ENCODE results near the gene PIGQ. TPM values are rescaled to one million over a fixed set of nuclear protein-coding genes. Genes with fewer than 3 reads are reported as not detected.

The PIGQ gene
- total RNA-seq, 1 donor, result 29.1 TPM

- no peak for DNase-seq (ENCODE audit: low read depth)
- TF ChIP-seq CTCF (IDR thresholded peaks at IDR 0.05; ENCODE audit: insufficient read depth, low read length), result no peak
- H3K4me3 ChIP-seq (ENCODE audit: low read depth, low read length), result no peak overlapping the region
Observed at GRCh38 chr16:631808-632358, 62.1 kb downstream of the PIGQ start.

DNA sequence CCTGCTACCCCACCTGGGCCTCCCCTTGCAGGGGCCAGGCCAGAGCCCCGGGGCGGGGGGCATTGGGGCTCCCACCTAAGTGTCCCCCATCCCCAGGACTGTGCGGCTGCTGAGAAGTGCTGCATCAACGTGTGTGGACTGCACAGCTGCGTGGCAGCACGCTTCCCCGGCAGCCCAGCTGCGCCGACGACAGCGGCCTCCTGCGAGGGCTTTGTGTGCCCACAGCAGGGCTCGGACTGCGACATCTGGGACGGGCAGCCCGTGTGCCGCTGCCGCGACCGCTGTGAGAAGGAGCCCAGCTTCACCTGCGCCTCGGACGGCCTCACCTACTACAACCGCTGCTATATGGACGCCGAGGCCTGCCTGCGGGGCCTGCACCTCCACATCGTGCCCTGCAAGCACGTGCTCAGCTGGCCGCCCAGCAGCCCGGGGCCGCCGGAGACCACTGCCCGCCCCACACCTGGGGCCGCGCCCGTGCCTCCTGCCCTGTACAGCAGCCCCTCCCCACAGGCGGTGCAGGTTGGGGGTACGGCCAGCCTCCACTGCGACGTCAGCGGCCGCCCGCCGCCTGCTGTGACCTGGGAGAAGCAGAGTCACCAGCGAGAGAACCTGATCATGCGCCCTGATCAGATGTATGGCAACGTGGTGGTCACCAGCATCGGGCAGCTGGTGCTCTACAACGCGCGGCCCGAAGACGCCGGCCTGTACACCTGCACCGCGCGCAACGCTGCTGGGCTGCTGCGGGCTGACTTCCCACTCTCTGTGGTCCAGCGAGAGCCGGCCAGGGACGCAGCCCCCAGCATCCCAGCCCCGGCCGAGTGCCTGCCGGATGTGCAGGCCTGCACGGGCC is 62.9 kb downstream of the PIGQ start:
- TF ChIP-seq CTCF (IDR thresholded peaks at IDR 0.05; ENCODE audit: insufficient read depth, low read length), result no peak
- no peak for DNase-seq (ENCODE audit: low read depth)
- no peak overlapping the region for H3K4me3 ChIP-seq (ENCODE audit: low read depth, low read length)

DNA sequence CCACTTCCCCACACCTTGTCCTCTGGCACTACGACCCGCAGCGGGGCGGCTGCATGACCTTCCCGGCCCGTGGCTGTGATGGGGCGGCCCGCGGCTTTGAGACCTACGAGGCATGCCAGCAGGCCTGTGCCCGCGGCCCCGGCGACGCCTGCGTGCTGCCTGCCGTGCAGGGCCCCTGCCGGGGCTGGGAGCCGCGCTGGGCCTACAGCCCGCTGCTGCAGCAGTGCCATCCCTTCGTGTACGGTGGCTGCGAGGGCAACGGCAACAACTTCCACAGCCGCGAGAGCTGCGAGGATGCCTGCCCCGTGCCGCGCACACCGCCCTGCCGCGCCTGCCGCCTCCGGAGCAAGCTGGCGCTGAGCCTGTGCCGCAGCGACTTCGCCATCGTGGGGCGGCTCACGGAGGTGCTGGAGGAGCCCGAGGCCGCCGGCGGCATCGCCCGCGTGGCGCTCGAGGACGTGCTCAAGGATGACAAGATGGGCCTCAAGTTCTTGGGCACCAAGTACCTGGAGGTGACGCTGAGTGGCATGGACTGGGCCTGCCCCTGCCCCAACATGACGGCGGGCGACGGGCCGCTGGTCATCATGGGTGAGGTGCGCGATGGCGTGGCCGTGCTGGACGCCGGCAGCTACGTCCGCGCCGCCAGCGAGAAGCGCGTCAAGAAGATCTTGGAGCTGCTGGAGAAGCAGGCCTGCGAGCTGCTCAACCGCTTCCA is 63.7 kb downstream of the PIGQ start:
- no peak for DNase-seq (ENCODE audit: low read depth)
- no peak overlapping the region for H3K4me3 ChIP-seq (ENCODE audit: low read depth, low read length)
- no peak for TF ChIP-seq CTCF (IDR thresholded peaks at IDR 0.05; ENCODE audit: insufficient read depth, low read length)

Small RNA genes within 50 kb of the gene (small RNA-seq; reads per million reads assigned to genes)
- gene MIR3176 (not detected), gene MIR5587 (1.0 reads per million, percentile 34 among the genes with 10 or more reads in this experiment), gene Z98883.1 (not detected)

Other genes with a start within 250 kb of the PIGQ start
- 13.4 and 26.4 TPM in 2 replicates for gene AXIN1, start 217.2 kb upstream of the PIGQ start, total RNA-seq (ENCODE audit: low replicate concordance)
- gene MRPL28, start 199.4 kb upstream of the PIGQ start, total RNA-seq (ENCODE audit: low replicate concordance), result 49.3 and 83.6 TPM in 2 replicates
- 25.2 and 51.2 TPM in 2 replicates for gene PGAP6, start 188.0 kb upstream of the PIGQ start, total RNA-seq (ENCODE audit: low replicate concordance)
- gene NME4, start 172.8 kb upstream of the PIGQ start, total RNA-seq (ENCODE audit: low replicate concordance), result 35.8 and 75.8 TPM in 2 replicates
- 6.1 and 8.1 TPM in 2 replicates for gene DECR2, start 168.1 kb upstream of the PIGQ start, total RNA-seq (ENCODE audit: low replicate concordance)
- 14.7 and 24.4 TPM in 2 replicates for gene RAB11FIP3, start 144.3 kb upstream of the PIGQ start, total RNA-seq (ENCODE audit: low replicate concordance)
- 31.6 and 43.9 TPM in 2 replicates for gene CAPN15, start 42.3 kb upstream of the PIGQ start, total RNA-seq (ENCODE audit: low replicate concordance)
- not detected in 2 replicates for gene PRR35, start 9.6 kb upstream of the PIGQ start, total RNA-seq (ENCODE audit: low replicate concordance)
- gene NHLRC4, start 3.0 kb upstream of the PIGQ start, total RNA-seq (ENCODE audit: low replicate concordance), result 2.0 and 2.5 TPM in 2 replicates
- gene RAB40C, start 20.1 kb downstream of the PIGQ start, total RNA-seq (ENCODE audit: low replicate concordance), result 12.0 and 14.6 TPM in 2 replicates
- gene WFIKKN1, start 61.0 kb downstream of the PIGQ start, total RNA-seq (ENCODE audit: low replicate concordance), result 0.18 and 0.25 TPM in 2 replicates
- gene METTL26, start 66.3 kb downstream of the PIGQ start, total RNA-seq (ENCODE audit: low replicate concordance), result 85.0 and 86.0 TPM in 2 replicates
- 13.3 and 22.4 TPM in 2 replicates for gene MCRIP2, start 71.9 kb downstream of the PIGQ start, total RNA-seq (ENCODE audit: low replicate concordance)
- 12.7 and 25.0 TPM in 2 replicates for gene WDR90, start 79.4 kb downstream of the PIGQ start, total RNA-seq (ENCODE audit: low replicate concordance)
- gene RHOT2, start 98.2 kb downstream of the PIGQ start, total RNA-seq (ENCODE audit: low replicate concordance), result 24.4 and 34.5 TPM in 2 replicates
- gene RHBDL1, start 105.7 kb downstream of the PIGQ start, total RNA-seq (ENCODE audit: low replicate concordance), result 1.6 and 3.2 TPM in 2 replicates
- 88.9 and 112 TPM in 2 replicates for gene STUB1, start 110.4 kb downstream of the PIGQ start, total RNA-seq (ENCODE audit: low replicate concordance)
- gene JMJD8, start 114.4 kb downstream of the PIGQ start, total RNA-seq (ENCODE audit: low replicate concordance), result 32.0 and 42.8 TPM in 2 replicates
- gene WDR24, start 120.4 kb downstream of the PIGQ start, total RNA-seq (ENCODE audit: low replicate concordance), result 8.1 and 8.3 TPM in 2 replicates
- gene FBXL16, start 135.8 kb downstream of the PIGQ start, total RNA-seq (ENCODE audit: low replicate concordance), result under 0.01 TPM in 1 of 2 replicates, not detected in the other
- gene METRN, start 145.2 kb downstream of the PIGQ start, total RNA-seq (ENCODE audit: low replicate concordance), result 30.7 and 38.8 TPM in 2 replicates
- gene ANTKMT, start 151.2 kb downstream of the PIGQ start, total RNA-seq (ENCODE audit: low replicate concordance), result 21.8 and 70.1 TPM in 2 replicates
- gene CCDC78, start 156.5 kb downstream of the PIGQ start, total RNA-seq (ENCODE audit: low replicate concordance), result 1.1 and 1.8 TPM in 2 replicates
- 10.6 and 21.1 TPM in 2 replicates for gene HAGHL, start 157.1 kb downstream of the PIGQ start, total RNA-seq (ENCODE audit: low replicate concordance)
- gene CIAO3, start 171.0 kb downstream of the PIGQ start, total RNA-seq (ENCODE audit: low replicate concordance), result 20.0 and 24.7 TPM in 2 replicates
- not detected in 2 replicates for gene MSLN, start 190.8 kb downstream of the PIGQ start, total RNA-seq (ENCODE audit: low replicate concordance)
- 14.5 and 20.3 TPM in 2 replicates for gene RPUSD1, start 218.4 kb downstream of the PIGQ start, total RNA-seq (ENCODE audit: low replicate concordance)
- 3.6 and 20.0 TPM in 2 replicates for gene CHTF18, start 218.7 kb downstream of the PIGQ start, total RNA-seq (ENCODE audit: low replicate concordance)
- not detected in 2 replicates for gene GNG13, start 230.8 kb downstream of the PIGQ start, total RNA-seq (ENCODE audit: low replicate concordance)